GM13977 (cell line): ENCODE data around the gene SH3GL1.

Experiments used
- DNase-seq: peaks from one replicate; pipeline ENCODE4 v3.0.0; 2012; ENCODE audit warnings: low spot score
- in situ Hi-C: fragments of 300-500 bp; cut with MboI; formaldehyde crosslinking; loops from one replicate; pipeline ENCODE4 v1.12.0; 2022; ENCODE audit warnings: low sequenced_read_pairs, low pct_unique_long_range_greater_than_20kb, mixed read lengths, inconsistent platforms; ENCODE audit not compliant: unreplicated experiment
- TF ChIP-seq, protein P1 (sequence below): IDR thresholded peaks from 2 replicates; pipeline ENCODE4 v1.5.1; 2012; ENCODE audit warnings: mild to moderate bottlenecking, control low read depth; ENCODE audit not compliant: insufficient read depth; ENCODE audit errors: extremely low read depth, missing control alignments

Gene SH3GL1

DNA sequence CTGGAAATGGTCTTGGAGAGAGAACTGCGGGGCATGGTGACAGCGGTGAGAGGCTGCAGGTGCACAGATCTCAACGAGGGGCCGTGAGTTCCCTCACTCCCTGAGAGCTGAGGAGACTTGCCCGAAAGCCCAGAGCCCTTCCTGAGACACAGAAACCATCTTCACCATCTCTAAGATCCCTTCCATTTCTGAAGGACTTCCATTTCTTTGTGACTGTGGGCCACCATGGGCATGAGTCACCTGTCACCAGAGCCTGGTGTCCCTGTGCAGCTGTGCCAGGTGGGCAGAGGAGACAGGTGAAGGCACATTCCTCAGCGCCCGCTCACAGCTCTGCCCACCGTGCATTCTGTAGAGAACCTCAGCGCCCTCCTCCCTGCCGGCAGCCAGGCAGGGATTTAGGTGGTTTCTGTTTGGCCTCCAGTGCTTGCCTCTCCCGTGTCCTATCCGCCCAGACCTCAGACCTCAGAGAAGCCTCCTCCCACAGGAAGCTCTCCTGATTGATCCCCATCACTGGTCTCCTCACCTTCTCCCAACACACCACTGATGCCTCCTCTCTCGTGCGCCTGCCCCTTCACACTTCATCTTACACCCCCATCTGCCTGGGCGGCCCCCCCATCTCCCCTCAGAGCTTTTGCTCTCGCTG is 24.2 kb downstream of the SH3GL1 start:
- no peak for DNase-seq
- in situ Hi-C loops: no loop called here
- TF ChIP-seq, protein P1, sequence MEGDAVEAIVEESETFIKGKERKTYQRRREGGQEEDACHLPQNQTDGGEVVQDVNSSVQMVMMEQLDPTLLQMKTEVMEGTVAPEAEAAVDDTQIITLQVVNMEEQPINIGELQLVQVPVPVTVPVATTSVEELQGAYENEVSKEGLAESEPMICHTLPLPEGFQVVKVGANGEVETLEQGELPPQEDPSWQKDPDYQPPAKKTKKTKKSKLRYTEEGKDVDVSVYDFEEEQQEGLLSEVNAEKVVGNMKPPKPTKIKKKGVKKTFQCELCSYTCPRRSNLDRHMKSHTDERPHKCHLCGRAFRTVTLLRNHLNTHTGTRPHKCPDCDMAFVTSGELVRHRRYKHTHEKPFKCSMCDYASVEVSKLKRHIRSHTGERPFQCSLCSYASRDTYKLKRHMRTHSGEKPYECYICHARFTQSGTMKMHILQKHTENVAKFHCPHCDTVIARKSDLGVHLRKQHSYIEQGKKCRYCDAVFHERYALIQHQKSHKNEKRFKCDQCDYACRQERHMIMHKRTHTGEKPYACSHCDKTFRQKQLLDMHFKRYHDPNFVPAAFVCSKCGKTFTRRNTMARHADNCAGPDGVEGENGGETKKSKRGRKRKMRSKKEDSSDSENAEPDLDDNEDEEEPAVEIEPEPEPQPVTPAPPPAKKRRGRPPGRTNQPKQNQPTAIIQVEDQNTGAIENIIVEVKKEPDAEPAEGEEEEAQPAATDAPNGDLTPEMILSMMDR: no peak

DNA sequence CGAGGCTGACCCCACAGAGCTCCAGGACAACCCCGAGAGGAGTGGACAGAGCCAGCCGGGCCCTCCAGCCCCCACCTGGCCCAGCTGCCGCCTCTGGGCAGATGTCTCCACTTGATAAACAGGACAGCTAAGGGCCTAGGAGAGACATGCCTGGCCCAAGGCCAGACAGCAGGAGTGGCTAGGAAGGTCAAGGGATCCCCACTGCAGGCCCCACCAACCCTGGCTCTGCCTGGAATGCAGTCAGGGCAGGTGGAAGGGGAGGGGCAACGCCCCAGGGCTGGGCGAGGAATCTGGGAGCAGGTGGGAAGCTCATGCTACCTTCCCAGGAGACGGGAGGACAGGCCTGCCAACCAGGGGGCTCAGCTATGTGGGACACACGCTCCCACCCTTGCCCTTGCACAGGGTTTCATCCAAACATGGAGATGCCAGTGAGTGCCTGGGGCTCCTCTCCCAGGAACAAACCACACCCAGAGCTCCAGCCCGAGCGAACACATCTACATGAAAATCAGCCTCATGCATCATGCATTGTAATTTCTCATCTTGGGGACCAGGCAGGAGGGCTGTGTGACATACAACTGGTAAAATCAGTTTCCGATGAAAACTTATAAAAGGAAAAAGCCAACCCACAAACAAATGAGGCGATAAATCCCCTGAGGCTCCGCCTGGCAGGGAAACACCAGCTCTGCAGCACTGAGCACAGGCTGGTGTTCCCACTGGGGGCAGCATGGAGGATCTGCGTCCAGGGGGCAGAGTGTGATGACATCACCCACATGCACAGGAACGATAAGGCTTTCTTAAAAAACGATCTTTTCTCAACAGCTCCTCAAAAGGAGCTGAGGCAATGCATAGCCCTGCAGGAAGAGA is 25.0 kb downstream of the SH3GL1 start:
- in situ Hi-C loops: no loop called here
- TF ChIP-seq, protein P1: peak; percentile 28
- DNase-seq: peak; percentile 62

DNA sequence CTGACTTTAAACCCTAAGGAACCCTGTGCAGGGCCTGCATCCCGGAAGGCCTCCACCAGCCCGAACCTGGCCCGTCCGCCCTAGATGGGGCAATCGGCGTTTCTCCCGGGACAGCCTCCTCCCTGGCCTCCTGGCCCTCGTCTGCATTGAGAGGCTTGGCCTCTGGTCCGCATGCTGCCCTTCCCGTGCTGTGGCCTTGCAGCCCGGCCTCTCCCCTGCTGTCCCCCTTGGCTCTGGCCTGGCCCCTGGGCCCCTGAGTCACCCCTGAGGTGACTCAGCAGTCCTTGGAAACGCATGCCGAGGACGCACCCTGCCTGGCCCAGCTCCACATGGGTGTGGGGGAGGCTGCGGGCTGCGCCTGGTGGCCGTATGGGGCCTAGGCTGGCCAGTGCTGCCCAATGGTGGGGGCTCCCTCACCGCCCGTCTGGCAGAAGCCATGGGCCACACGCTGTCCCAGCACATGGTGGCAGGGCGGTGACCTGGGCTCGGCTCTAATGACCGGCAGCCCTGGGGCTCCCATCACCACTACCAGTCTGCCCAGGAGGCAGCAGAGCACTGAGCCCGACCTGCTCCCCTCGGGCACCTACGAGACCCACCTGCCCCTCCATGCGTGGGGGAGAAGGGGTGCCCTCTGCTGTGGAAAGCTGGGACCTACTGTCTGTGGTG is 25.7 kb downstream of the SH3GL1 start:
- TF ChIP-seq, protein P1: no peak
- no peak for DNase-seq
- in situ Hi-C loops: no loop called here

DNA sequence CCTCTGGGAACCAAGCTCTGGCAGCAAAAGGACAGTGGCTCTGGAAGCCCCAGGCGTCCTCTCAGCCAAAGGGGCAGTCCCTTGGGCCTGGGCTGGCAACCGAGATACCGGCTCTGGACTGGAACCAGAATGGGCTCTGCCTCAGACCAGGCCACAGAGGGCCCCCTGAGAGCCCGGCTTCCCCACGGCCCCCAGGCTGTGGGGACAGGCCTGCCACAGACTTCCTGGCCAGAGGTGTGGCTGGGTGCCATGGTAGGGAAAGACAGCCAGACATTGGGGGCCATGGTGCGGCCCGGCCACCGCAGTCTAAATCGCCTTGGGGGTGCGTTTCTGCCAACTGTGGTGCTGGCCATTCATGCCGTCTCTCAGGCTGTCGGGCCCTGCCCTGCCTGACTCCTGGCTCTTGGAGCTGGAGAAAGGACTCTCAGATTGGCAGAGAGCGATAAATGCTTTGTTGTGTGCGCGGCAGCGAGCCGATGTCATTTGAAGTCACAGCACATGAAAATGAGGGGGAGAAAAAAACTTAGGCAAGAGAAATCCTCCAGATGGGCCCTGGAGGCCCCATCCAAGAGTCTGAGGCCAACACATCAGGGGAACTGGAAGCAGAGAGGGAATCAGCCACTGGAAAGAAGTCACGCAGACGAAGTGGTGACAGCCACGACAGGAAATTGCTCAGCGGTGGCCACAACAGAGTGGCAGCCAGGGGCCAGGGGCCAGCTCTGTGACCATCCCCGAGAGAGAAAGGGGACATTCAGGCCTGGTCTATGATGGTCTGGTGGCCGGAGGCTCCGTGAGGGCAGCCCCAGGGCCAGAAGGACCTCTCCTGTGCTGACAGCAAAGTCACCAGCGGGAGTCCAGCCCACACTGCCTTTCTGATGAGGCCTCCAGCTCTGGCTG is 26.5 kb downstream of the SH3GL1 start:
- in situ Hi-C loops: no loop called here
- TF ChIP-seq, protein P1: no peak
- DNase-seq: no peak

DNA sequence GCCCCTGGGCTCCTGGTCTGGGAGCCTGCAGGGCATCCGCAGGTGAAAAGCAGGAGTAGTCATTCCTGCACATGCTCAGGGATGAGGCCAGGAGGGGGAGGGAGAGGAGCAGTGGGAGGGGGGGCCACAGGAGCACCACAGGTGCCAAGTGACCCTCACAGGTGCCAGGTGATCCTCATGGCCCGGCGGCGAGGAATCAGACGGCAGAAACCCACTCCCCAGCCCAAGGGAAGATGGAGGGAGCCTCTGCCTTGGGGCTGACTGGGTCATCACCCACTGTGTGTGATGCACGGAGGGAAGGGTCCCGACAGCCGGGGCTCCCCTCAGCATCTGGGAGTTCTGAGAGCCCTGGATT is 27.4 kb downstream of the SH3GL1 start:
- no peak for DNase-seq
- in situ Hi-C loops: no loop called here
- TF ChIP-seq, protein P1: no peak
